Left kidney (tissue), 2 donors: ENCODE data around the gene SSBP3. TPM values are rescaled to one million over a fixed set of nuclear protein-coding genes. Genes with fewer than 3 reads are reported as not detected.
"Not testable (repeated sequence)": the region's sequence is repeated elsewhere in the genome, so short reads cannot be mapped to it uniquely, and the experiment has no call there.

Source experiments
- DNase-seq: peaks from one replicate; pipeline ENCODE4 v3.0.0-alpha.2; 2013
- polyA plus RNA-seq: library from polyadenylated mRNA; unstranded; fragments of 120-200 nt; gene quantifications from one replicate; pipeline ENCODE4 v1.2.1, GENCODE V29; 2013; ENCODE audit not compliant: insufficient read length

Gene SSBP3
- polyA plus RNA-seq, 1 donor, result 118 TPM

GRCh38 chr1:54395281-54395934 is 10.8 kb downstream of the SSBP3 start:
- DNase-seq, result no peak

GRCh38 chr1:54394104-54394503 is 12.1 kb downstream of the SSBP3 start:
- DNase-seq, result no peak

- no peak for DNase-seq
Observed at GRCh38 chr1:54392401-54392800, 13.8 kb downstream of the SSBP3 start.

GRCh38 chr1:54391450-54392209 is 14.6 kb downstream of the SSBP3 start:
- no peak for DNase-seq

- no peak for DNase-seq
Observed at GRCh38 chr1:54390655-54391054, 15.5 kb downstream of the SSBP3 start.

- DNase-seq, result not testable (repeated sequence)
Observed at GRCh38 chr1:54389608-54390007, 16.6 kb downstream of the SSBP3 start.

- DNase-seq, result no peak
Observed at GRCh38 chr1:54387419-54387818, 18.8 kb downstream of the SSBP3 start.

- no peak for DNase-seq
Observed at GRCh38 chr1:54385727-54386022, 20.5 kb downstream of the SSBP3 start.

- no peak for DNase-seq
Observed at GRCh38 chr1:54384918-54385726, 21.1 kb downstream of the SSBP3 start.

- DNase-seq, result no peak
Observed at GRCh38 chr1:54384471-54384870, 21.7 kb downstream of the SSBP3 start.

GRCh38 chr1:54381524-54381923 is 24.7 kb downstream of the SSBP3 start:
- no peak for DNase-seq

GRCh38 chr1:54380290-54380882 is 25.8 kb downstream of the SSBP3 start:
- no peak for DNase-seq

- DNase-seq, result no peak
Observed at GRCh38 chr1:54379555-54380289, 26.5 kb downstream of the SSBP3 start.

- no peak for DNase-seq
Observed at GRCh38 chr1:54378874-54379554, 27.2 kb downstream of the SSBP3 start.

GRCh38 chr1:54378157-54378873 is 27.9 kb downstream of the SSBP3 start:
- DNase-seq, result no peak

- no peak for DNase-seq
Observed at GRCh38 chr1:54377040-54377691, 29.0 kb downstream of the SSBP3 start.

- no peak for DNase-seq
Observed at GRCh38 chr1:54376430-54377039, 29.7 kb downstream of the SSBP3 start.

GRCh38 chr1:54375712-54376429 is 30.3 kb downstream of the SSBP3 start:
- DNase-seq, result no peak

GRCh38 chr1:54375298-54375697 is 30.9 kb downstream of the SSBP3 start:
- no peak for DNase-seq
